Loucy (cell line): ENCODE data around the gene MAPK1.
"Not testable (repeated sequence)": the region's sequence is repeated elsewhere in the genome, so short reads cannot be mapped to it uniquely, and the experiment has no call there.

Experiments
- H2AFZ ChIP-seq: fragments of 200-600 bp; sonication (generic); 2 replicates; pipeline ENCODE4 v1.6.0; 2016; ENCODE audit warnings: antibody characterized with exemption, mild to moderate bottlenecking, low read length, moderate library complexity
- H3F3A ChIP-seq: fragments of 200-600 bp; 2 replicates; pipeline ENCODE4 v1.6.0; 2016; ENCODE audit warnings: antibody characterized with exemption, low read depth, mild to moderate bottlenecking
- H3K27me3 ChIP-seq: fragments of 200-600 bp; sonication (generic); 2 replicates; pipeline ENCODE4 v1.6.1; 2014; ENCODE audit warnings: low read length, mild to moderate bottlenecking; ENCODE audit not compliant: insufficient read depth, poor library complexity, severe bottlenecking
- H3K36me3 ChIP-seq: fragments of 200-600 bp; sonication (generic); 2 replicates; pipeline ENCODE4 v1.6.1; 2016; ENCODE audit warnings: low read length; ENCODE audit not compliant: insufficient read depth
- H3K4me1 ChIP-seq: fragments of 200-600 bp; sonication (generic); 2 replicates; pipeline ENCODE4 v1.5.1; 2014; ENCODE audit warnings: low read length, mild to moderate bottlenecking; ENCODE audit not compliant: insufficient read depth, poor library complexity, severe bottlenecking
- H3K4me2 ChIP-seq: fragments of 200-600 bp; sonication (generic); 2 replicates; pipeline ENCODE4 v1.6.0; 2014; ENCODE audit warnings: antibody characterized with exemption, low read length, low read depth, mild to moderate bottlenecking; ENCODE audit not compliant: poor library complexity, severe bottlenecking
- H3K4me3 ChIP-seq: fragments of 200-600 bp; sonication (generic); 2 replicates; pipeline ENCODE4 v1.5.1; 2014; ENCODE audit warnings: low read length, mild to moderate bottlenecking, mixed read lengths; ENCODE audit not compliant: poor library complexity, severe bottlenecking
- H3K79me2 ChIP-seq: fragments of 200-600 bp; sonication (generic); 2 replicates; pipeline ENCODE4 v1.6.1; 2014; ENCODE audit warnings: low read length; ENCODE audit not compliant: insufficient read depth
- H3K9ac ChIP-seq: fragments of 200-600 bp; sonication (generic); 2 replicates; pipeline ENCODE4 v1.6.0; 2014; ENCODE audit warnings: mild to moderate bottlenecking, low read depth, low read length, moderate library complexity; ENCODE audit not compliant: poor library complexity, severe bottlenecking
- H3K9me2 ChIP-seq: fragments of 200-600 bp; sonication (generic); replicated peaks from 2 replicates; pipeline ENCODE4 v1.6.1; 2016; ENCODE audit warnings: low read depth, low read length, mixed read lengths
- H3K9me3 ChIP-seq: fragments of 200-600 bp; sonication (generic); 2 replicates; pipeline ENCODE4 v1.6.1; 2014; ENCODE audit warnings: mild to moderate bottlenecking, antibody characterized with exemption, low read length, low read depth; ENCODE audit not compliant: insufficient read depth
- H4K20me1 ChIP-seq: fragments of 200-600 bp; sonication (generic); 2 replicates; pipeline ENCODE4 v1.6.0; 2014; ENCODE audit warnings: antibody characterized with exemption, low read length, mild to moderate bottlenecking; ENCODE audit not compliant: insufficient read depth, poor library complexity, severe bottlenecking
- EZH2phosphoT487 ChIP-seq: fragments of 200-600 bp; IDR thresholded peaks from 2 replicates; pipeline ENCODE4 v1.6.1; 2018; ENCODE audit warnings: antibody characterized with exemption, mild to moderate bottlenecking, moderate library complexity, borderline replicate concordance
- TF ChIP-seq, protein P1 (sequence below): fragments of 200-600 bp; sonication (generic); conservative IDR thresholded peaks from 2 replicates; pipeline ENCODE4 v1.5.1; 2014; ENCODE audit warnings: mild to moderate bottlenecking, antibody characterized with exemption, low read length

The MAPK1 gene

DNA sequence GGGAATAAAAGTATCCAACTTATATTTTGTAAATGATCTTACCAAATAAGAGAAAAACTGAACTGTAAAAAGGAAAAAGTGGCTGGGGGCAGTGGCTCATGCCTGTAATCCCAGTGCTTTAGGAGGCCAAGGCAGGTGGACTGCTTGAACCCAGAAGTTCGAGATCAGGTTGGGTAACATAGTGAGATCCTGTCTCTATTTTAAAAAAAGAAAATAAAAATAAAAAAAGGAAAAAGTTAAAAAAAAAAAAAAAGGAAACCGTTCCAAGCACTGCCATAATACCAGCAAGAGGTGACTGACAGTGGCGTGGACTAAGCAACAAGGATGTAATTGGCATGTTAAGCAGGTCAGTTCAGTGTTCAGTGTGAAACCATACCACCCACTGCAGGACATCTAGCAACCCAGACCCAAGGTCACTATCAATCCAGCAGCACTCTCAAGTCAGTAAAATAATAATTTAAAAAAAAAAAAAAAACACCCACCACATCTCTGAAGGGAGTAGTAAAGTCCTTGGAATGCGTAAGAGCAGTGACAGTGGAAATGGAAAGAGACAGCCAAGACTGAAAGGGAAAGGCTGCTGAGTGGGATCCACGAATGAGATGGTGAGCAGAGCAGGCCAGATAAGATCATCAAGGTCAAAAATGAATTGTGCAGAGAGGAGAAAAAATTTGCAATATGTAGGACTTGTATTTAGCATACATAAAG lies 43.6 kb downstream of the MAPK1 start:
- H3K79me2 ChIP-seq: peaks cover 97% of the 10 kb centered on the region
- H3K27me3 ChIP-seq: no peaks in the 10 kb centered on the region
- H3K9me2 ChIP-seq: no peaks in the 10 kb centered on the region
- H4K20me1 ChIP-seq: peaks cover 54% of the 10 kb centered on the region
- no peak overlapping the region for H3K4me2 ChIP-seq
- no peak overlapping the region for H3K4me3 ChIP-seq
- H3K36me3 ChIP-seq: peaks cover 4% of the 10 kb centered on the region; the same call in 1 of the 2 replicates
- H3K9me3 ChIP-seq: no peaks in the 10 kb centered on the region
- TF ChIP-seq, protein P1, sequence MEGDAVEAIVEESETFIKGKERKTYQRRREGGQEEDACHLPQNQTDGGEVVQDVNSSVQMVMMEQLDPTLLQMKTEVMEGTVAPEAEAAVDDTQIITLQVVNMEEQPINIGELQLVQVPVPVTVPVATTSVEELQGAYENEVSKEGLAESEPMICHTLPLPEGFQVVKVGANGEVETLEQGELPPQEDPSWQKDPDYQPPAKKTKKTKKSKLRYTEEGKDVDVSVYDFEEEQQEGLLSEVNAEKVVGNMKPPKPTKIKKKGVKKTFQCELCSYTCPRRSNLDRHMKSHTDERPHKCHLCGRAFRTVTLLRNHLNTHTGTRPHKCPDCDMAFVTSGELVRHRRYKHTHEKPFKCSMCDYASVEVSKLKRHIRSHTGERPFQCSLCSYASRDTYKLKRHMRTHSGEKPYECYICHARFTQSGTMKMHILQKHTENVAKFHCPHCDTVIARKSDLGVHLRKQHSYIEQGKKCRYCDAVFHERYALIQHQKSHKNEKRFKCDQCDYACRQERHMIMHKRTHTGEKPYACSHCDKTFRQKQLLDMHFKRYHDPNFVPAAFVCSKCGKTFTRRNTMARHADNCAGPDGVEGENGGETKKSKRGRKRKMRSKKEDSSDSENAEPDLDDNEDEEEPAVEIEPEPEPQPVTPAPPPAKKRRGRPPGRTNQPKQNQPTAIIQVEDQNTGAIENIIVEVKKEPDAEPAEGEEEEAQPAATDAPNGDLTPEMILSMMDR: no peak
- TF ChIP-seq EZH2phosphoT487: no peak
- no peak overlapping the region for H2AFZ ChIP-seq
- peaks cover 7% of the 10 kb centered on the region for H3K4me1 ChIP-seq
- H3K9ac ChIP-seq: no peak overlapping the region
- no peaks in the 10 kb centered on the region for H3F3A ChIP-seq

DNA sequence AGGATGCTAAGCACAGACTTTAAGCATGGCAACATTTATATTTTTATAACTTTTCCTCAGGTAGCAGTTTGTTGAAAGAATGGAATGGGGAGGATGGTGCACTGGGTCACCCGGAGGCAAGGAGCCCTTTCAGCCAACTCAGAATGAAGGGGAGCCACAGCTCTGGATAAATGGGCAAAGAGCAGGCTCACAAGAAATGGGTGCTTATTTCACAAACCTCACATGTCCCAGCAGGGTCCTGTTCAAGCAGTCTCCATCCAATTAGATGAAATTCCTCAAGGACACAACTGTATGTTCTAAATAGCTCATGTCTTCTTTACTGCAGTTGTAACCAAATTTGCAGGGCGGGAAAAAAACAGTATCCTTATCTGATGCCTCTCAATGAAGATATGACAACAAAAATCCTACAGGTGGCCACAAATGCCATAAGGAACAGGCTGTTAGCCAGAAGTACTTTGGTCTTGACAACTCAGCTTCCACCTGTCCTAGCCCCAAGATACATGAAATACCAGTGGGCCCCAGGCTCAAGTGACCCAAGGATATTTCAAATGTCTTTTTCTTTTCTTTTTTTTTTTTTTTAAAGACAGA lies 48.2 kb downstream of the MAPK1 start:
- no peak overlapping the region for H3K4me2 ChIP-seq
- H3F3A ChIP-seq: no peaks in the 10 kb centered on the region
- H3K9me3 ChIP-seq: no peaks in the 10 kb centered on the region
- H3K79me2 ChIP-seq: peaks cover 97% of the 10 kb centered on the region
- peaks cover 4% of the 10 kb centered on the region; the same call in 1 of the 2 replicates for H3K36me3 ChIP-seq
- peaks cover 16% of the 10 kb centered on the region for H3K4me1 ChIP-seq
- H3K27me3 ChIP-seq: no peaks in the 10 kb centered on the region
- H2AFZ ChIP-seq: no peak overlapping the region
- no peak overlapping the region for H3K9ac ChIP-seq
- H3K4me3 ChIP-seq: no peak overlapping the region
- H3K9me2 ChIP-seq: no peaks in the 10 kb centered on the region
- peaks cover 46% of the 10 kb centered on the region for H4K20me1 ChIP-seq
- TF ChIP-seq, protein P1: no peak
- no peak for TF ChIP-seq EZH2phosphoT487

DNA sequence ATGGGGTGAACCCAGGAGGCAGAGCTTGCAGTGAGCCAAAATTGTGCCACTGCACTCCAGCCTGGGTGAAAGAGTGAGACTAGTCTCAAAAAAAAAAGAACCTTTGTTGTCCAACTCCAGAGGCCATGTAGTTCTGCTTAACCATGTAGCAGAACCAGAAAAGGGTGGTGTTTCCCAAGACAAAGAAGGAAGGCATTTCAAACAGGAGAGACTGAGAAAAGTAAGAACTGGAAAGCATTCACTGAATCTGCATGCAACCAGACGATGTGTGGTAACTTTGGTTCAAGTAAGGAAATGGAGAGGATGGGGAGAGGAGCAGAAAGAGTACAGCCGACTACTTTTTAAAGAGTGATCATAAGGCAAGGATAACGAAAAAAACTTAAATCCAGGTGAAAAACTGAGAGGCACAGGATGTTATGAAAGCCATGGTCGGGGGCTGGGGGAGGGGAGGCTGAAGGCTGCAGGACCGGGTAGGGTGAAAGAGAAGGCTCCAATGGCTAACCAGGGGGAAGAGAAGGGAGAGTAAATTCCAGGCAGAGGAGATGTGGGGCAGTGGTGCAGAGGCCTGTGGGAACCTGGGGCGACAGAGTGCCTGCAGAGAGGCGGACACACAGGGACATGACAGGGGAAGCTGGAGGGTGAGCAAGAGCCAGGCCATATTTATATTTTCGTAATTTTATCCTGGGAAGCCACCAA lies 48.8 kb downstream of the MAPK1 start:
- Histone ChIP-seq H3K9me3 (no peaks in the 10 kb centered on the region), H3K9me2 (no peaks in the 10 kb centered on the region), H3K79me2 (peaks cover 97% of the 10 kb centered on the region), H3K27me3 (no peaks in the 10 kb centered on the region), H3K36me3 (peaks cover 4% of the 10 kb centered on the region), H4K20me1 (peaks cover 45% of the 10 kb centered on the region), H2AFZ (no peak overlapping the region), H3K4me3 (no peak overlapping the region), H3K4me2 (no peak overlapping the region), H3K4me1 (peaks cover 13% of the 10 kb centered on the region), H3F3A (no peaks in the 10 kb centered on the region), H3K9ac (no peak overlapping the region)
- TF ChIP-seq, protein P1: no peak
- TF ChIP-seq EZH2phosphoT487: no peak

DNA sequence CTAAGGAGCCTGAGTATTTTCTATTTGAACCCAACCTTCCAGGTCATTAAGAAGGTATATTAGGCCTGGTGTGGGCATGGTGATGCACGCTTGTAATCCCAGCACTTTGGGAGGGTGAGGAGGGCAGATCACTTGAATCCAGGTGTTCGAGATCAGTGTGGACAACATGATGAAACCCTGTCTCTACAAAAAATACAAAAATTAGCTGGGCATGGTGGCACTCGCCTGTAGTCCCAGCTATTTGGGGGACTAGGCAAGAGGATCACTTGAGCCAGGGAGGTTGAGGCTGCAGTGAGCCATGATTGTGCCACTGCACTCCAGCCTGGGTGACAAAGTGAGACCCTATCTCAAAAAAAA lies 50.0 kb downstream of the MAPK1 start:
- not testable (repeated sequence) for H3K4me2 ChIP-seq, H2AFZ ChIP-seq, H3F3A ChIP-seq, H3K9ac ChIP-seq, H3K4me3 ChIP-seq, H3K27me3 ChIP-seq, H3K9me2 ChIP-seq, H3K36me3 ChIP-seq, H3K9me3 ChIP-seq
- peaks cover 95% of the 10 kb centered on the region for H3K79me2 ChIP-seq
- peaks cover 45% of the 10 kb centered on the region for H4K20me1 ChIP-seq
- peaks cover 13% of the 10 kb centered on the region for H3K4me1 ChIP-seq
